Limb (tissue), 2 donors: Measurements from ENCODE around the gene FAM120A.

Experiments
- DNase-seq, 2 donors: peaks; one replicate each; pipeline ENCODE4 v3.0.0-alpha.2; 2016; ENCODE audit errors: extremely low spot score in 2 of 2

FAM120A gene

DNA sequence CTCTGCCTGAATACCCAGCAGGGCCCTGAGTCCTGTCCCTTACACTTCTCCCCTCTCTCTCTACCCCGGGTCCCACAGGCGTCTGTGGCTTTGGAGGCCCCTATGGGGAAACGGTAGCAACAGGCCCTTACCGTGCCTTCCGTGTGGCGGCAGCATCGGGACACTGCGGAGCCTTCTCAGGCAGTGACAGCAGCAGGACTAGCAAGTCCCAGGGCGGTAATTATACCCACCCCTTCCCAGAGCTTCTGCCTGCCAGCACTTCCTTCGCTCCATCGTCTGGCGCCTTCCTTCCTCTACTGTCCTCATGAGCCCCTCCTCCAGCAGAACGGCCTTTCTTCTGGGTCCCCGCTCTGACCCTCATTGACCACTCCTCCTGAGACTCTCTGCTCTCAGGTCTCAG, 107.0 kb downstream of the FAM120A start:
- DNase-seq = no peak

DNA sequence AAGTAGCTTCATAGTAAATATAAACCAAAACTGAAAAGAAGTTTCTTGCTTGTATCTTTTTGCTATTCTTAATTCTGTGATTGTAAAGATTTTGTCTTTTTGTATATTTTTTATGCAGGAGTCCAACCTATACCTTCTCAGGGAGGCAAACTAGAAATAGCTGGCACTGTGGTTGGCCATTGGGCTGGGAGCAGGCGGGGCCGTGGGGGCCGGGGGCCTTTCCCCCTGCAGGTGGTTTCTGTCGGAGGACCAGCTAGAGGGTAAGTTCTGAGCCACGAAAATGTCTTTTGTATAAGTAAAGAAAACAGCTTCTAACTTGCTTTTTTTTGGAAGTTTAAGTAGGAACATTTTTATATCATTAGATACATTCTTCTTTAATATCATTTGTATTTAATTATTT, 109.5 kb downstream of the FAM120A start:
- DNase-seq = no peak

DNA sequence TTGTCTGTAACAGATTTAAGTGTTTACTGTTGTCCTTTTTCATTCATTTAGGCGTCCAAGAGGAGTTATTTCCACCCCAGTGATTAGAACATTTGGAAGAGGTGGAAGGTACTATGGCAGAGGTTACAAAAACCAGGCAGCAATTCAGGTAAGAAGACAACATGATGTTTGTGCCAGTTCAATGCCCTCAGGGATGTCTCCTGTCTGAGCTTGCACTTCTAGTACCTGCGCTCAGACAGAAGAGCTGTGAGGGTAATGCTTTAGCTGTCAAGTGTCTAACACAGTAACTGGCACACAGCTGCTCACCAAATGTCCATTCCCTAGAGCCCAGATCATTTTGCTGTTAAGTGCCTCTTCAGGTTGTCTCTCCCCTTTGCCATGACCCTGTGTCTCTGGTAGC, 110.7 kb downstream of the FAM120A start:
- no peak for DNase-seq

- no peak for DNase-seq
Measured at GRCh38 chr9:93565089-93565488, 113.6 kb downstream of the FAM120A start.

- DNase-seq = peak; percentile 98 to 100
Measured at GRCh38 chr9:93566408-93567270, 115.2 kb downstream of the FAM120A start.

DNA sequence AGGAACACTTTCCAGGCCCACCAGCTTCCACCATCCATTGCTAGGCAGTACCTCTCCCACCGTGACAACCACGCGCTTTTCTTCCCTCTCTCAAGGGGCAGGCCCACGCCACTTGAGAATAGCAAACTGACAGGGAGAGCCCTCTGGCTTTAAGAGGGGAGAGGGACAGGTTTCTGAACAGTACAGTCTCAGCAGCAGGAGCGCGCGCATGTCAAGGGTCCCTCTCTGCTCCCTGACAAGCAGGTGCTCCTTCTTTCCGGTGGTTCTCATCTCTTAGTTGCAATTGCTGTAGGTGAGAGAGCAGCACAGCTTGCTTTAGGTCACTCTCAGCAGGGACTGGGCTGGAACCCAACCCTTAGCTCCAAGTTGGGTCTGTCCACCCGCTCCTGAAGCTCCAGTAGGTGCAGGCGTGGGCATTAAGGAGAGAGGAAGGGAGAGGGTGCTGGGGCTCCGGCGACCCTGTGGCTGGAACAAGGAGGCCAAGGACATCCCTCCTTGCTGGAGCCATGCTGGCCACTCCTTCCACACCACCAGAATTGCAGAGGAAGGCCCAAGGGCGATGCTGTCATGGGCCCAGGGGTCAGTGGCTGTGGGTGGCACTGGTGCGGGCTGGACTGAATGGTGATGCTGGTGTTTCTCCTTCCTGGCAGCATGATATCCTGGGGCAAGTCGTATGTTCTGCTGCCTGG, 115.9 kb downstream of the FAM120A start:
- DNase-seq = no peak

- DNase-seq = no peak
Measured at GRCh38 chr9:93568169-93568568, 116.7 kb downstream of the FAM120A start.

DNA sequence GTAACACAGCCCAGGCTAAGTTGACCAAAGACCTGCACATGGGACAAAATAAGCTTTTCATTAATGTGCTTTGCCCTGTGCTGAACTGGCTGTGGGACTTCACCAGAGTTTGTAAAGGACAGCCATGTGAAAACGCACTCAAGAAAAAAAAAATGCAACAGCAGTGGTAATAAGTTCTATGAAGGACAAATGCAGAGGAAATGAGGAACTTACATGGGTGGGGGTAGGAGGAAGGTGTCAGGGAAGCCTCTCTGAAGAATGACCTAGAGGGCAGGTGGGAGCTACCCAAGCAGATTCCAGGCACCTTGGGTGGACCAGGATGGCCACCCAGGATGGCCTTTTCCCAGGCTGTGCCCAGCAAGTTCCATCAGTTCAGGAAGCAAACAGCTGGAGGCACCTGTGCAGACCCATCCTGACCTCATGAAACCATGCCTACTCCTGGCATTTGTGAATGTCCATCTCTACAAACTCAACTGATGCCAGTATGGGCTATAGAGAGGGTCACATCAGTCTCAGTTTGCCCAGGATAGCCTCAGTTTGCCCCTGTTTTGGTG, 118.2 kb downstream of the FAM120A start:
- no peak for DNase-seq

DNA sequence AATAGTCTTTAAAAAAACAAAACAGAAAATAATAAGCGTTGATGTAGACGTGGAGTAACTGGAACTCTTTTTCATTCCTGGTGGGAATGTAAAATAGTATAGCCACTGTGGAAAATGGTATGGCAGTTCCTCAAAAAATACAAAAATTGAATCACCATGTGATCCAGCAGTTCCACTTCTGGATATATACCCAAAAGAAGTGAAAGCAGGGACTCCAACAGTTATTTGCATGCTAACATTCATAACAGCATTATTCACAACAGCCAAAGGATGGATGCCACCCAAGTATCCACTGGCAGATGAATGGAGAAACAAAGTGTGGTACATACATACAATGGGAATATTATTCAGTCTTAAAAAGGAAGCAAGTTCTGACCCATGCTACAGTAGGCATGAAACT, 120.7 kb downstream of the FAM120A start:
- no peak for DNase-seq

DNA sequence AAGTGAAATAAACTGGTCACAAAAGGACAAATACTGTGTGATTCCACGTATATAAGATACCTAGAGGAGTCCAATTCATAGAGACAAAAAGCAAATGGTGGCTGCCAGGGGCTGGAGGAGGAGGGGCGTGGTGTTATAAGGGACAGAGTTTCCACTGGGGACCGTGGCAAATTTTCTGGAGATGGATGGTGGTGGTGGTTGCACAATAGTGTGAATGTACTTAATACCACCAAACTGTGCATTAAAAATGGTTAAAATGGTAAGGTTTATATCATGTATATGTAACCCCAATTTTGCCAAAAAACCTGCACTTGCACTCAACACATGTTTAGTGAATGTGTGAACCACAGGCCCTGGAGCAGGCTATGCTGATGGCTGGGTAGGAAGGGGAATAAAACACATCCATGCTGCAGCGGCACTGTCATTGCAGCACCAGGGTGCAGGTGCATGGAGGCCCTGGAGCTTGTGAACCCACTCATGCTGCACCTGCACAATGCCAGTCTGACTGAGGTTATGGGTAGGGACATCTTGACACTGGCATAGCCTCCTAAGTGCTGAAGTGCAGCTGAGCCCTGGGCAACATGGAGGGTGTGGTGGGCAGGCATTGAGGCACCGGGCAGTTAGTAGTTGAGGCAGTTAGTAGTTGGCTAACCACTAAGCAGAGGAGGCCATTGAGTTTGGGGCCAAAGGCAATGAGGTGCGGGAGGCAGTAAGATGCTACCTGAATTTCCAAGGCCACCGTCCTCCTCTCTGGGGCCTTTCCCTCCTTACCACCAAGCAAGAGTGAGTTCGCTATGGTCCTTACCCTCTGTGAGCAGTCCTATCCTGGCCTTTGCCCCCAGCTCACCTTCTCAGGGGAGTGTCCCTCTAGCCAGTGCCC, 121.4 kb downstream of the FAM120A start:
- no peak for DNase-seq

DNA sequence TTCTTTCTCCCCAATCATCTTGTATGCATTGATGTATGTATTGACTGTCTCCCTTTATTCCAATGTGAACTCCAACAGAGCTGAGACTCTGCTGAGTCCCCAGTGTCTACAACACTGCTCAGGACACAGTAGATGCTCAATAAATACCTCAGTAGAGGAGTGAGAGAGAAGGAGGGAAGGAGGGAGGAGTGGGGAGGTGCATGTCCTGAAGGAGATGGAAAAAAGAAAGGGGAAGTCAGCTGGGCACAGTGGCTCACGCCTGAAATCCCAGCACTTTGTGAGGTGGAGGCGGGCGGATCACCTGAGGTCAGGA, 122.0 kb downstream of the FAM120A start:
- DNase-seq = no peak

DNA sequence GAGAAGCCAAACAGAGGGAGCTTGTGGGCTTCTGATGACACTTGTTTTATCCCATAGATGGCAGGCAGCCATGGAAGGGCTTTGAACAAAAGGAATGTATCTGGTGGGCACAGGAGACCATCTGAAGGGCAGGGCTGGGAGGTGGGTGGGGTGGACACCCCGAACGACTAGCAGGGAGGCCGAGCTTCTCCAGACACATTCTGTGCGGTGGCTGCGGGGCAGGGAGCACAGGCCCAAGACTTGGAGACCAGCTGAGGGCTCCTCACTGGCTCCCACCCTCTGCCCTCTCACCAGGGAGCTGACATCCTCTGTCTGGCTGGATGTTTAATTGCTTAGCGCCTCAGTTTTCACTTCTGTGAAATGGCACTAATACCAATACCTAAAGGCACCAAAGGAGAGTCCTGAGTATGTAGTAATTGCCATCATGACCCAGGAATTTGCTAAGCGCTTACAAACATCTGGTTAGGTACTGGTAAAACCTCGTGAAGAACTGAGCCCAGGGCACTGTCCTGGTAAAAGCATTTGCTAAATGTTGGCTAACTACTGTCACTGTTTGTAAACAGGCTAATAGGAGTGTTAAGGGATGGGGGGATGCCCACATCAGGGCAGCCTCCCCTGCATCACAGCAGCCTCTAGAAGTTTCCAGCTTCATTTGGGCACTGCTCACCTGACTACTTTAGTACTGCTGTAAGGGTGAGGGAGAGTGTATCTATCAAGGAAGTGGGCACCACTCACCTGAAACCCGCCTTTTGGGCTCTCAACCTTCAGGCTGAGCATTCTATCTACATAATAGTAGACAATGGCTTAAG, 122.8 kb downstream of the FAM120A start:
- DNase-seq = no peak

GRCh38 chr9:93574900-93575795, 123.7 kb downstream of the FAM120A start:
- no peak for DNase-seq

DNA sequence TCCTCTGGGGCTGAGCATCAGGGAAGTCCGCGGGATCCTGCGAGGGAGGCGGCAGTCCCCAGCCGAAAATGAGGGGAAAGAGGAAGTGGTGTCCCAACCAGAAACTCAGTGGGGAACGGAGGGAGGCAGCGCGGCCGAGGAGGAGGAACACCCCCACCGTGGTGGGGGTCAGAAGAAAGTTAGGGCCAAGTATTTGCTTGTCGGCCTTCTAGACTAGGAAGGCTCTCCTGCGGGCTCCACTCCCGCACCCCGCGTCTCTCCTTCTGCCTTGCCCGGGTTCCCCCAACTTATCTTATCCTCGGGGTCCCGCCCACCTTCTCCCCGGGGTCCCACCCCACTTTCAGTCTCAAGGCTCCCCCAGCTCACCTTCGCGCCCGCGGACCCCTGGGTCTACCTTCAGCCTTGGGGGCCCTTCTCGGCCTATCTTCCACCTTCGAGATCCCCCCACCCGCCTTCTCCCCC, 124.3 kb downstream of the FAM120A start:
- peak in 1 of 2 donors; percentile 76 for DNase-seq

DNA sequence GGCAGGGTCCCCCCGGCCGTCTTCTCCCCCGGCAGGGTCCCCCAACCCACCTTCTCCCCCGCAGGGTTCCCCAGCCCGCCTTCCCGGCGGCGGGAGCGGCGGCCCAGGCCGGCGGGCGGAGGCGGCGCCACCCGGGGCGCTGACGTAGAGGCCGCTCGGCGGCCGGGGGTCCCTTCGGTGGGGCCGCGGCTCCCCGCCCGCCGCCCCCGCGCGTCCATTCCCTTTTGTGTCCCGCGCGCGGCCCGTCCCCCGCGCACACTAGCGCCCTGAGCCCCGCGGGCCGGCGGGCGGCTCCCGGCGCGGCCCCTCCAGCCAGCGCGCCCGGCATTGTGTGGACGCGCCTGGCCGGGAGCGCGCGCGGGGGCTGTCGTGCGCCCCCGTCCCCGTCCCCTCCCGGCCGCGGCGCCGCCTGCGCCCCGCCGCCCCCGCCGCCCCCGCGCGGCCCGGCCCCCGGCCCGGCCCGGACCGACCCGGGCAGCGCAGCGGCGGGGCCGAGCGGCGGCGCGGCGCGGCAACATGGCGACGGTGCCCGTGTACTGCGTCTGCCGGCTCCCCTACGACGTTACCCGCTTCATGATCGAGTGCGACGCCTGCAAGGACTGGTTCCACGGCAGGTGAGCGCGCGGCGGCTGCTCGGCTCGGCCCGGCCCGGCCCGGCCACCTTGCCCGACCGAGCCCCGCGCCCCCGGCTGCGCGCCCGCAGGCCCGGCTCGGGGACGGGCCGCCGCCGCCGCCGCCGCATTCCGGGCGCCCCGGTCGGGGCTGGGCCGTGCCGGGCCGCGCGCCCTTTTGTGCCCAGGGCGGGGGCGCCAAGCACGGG, 125.0 kb downstream of the FAM120A start, which contains the start of gene PHF2:
Gene PHF2, plus strand, starts transcription at position 327 of the 820 bp plus-strand sequence. Its CDS starts 190 bp downstream, at position 517.
- DNase-seq = peak in 1 of 2 donors; percentile 61

DNA sequence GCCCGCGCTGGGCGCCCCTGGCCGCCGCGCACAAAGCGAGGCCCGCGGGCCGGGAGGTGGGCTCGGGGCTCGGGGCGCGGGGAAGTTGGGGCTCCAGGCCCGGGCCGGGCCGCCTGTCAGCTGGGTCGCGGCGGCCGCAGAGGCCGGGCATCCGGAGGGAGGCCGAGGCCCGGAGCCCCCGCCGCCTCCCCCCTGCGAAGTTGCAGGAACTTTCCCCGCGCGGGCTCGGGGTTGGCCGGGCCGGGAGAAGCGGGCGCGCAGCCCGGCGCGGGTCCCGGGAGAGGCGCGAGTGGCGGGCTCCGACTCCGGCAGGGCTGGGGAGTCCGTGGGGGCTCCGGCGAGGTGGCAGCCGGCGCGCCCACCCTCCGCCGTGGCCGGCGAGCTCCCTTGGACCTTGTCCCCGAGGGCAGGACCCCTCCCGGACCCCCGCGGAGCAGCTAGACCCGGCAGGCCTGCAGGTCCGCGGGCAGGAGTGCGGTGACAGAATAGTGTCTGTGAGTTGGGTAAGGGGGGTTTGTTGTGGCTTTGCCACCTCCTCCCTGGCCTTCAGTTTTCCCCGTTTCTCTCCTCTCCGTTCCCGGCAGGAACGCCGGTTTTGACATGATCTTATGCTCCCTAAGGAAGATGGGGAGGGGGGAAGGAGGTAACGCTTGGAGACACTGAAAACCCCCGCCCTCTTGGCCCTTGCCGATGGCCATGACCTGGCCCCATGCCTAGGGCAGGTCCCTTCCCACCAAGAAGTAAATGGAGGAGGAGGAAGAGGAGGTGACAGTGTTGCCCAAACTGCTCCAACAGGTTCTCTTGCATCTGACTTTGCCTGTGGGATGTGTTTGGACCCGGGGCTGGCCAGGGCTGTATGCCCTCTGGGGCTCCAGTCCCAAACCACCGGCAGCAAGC, 125.8 kb downstream of the FAM120A start:
- peak in 1 of 2 donors; percentile 73 for DNase-seq

DNA sequence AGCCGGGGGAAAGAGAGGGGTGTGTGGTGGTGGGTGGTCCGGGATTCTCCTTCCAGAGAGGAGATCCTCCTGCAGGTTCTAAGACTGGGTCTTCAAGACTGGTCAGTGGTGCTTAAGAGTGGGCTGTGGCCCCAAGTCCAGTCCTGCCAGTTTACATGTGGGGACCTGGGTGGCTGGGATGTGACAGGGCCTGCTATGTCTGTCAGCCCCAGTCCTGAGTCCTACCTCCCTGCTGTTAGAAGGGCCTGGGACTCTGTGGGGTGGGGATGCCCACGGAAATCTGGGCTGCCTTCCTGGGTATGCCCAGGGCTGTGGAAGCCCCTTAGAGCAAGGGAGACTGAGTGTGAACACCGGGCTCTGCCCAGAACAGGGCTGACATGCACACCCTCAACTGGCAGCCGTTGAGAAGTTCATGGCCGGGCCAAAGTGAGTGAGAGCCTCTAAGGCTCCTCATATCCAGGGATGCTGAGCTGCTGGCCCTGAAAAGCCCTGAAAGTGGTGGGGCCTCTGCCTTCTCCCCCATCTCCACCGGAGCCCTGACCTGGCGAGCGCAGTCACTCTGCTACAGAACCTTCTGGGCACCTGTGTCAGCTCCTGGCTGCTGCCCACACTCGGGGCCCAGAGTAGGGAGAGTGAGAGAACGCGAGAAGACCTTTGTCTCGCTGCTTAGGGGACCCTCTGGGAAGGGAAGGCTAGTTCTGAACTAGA, 126.6 kb downstream of the FAM120A start:
- no peak for DNase-seq
